GM18499 (cell line): ENCODE results near the gene ANXA4.
A peak's percentile ranks its signal among the peaks of the same experiment; 100 is the strongest.

Experiments
- ATAC-seq: cut with Tn5 transposase; IDR thresholded peaks from one replicate; pipeline ENCODE4 v1.9.1; 2021; ENCODE audit warnings: moderate number of reproducible peaks; ENCODE audit not compliant: insufficient read depth, unreplicated experiment

The ANXA4 gene

DNA sequence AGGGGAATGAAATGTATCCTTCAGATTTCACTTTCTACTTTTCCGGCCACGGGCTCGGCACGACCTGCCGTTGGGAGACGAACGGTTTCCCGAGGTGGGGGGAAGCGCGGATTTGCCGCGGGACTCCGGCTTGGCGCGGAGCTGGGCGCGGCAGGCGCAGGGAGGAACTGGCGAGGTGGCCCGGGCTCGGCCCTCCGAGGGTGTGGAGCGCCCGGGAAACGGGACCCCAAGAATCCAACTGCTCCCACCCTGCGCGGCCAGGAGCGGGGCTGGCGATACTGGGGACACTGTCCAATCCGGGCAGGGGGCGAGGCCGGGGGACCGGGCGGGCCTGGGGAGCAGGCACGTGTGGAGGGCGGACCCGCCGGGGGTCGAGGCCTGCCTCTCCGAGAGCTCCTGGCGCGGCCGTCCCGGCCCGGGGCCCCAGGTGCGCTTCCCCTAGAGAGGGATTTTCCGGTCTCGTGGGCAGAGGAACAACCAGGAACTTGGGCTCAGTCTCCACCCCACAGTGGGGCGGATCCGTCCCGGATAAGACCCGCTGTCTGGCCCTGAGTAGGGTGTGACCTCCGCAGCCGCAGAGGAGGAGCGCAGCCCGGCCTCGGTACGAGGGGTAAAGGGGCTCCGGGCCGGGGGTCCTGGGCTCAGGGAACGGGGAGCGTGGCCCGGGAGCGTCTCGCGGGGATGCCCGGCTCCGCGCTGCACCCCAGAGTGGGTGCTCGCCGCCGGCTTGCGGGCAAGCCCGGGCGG is at the start of gene ANXA4:
TSS of gene ANXA4 (plus strand) at position 560 of the 747 bp plus-strand sequence. CDS start 39,432 bp downstream, outside the sequence.
- ATAC-seq, result no peak

DNA sequence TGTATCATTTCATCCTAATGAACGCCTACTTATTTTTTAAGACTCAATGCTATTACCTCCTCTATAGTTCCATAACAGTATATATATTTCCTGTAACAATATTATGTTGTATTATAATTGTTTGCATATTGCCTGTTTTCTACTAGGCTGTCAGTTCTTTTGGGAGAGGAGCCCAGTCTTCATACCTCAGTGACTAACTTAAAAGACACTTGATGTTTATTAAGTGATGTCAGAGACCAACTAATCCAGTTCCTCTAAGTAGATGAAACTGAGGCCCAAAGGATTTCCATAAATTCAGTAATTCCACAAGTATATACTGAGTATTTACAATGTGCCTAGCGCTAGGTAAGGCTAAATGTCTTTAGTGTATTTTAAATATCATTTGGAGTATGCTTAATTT is 49.5 kb upstream of the ANXA4 start:
- ATAC-seq, result no peak

DNA sequence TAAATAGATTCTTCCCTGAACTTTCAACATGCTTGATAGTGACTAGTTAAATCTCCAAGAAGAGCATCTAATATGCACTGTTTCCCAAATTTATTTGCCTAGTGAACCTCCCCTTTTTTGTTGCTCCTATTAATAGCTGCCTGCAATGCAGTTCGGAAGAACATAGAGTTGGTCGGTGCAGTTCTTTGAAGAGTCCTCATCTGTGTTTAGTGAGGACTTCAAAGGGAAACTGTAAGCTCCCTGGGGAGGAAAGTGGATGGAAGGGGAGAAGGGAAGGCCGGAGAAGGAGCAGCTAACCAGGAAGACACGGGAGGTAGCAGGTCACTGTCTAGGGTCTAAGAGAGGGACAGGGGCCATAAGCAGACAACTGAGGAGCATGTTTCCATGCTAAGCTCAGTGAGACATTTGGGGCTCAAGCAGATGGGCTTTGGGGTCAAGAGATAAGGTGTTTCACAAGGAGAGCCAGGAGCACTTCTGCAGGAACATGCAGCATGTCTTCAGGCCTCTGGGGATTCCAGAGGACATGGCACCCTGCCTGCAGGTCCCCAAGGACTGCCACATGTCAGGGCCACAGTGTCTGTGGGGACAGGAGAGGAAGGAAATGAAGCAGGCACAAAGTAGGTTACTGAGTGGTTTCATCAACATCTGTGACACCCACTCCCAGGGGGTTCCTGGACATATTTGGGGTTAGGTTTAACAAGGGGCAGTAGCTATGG is 48.7 kb upstream of the ANXA4 start:
- no peak for ATAC-seq

DNA sequence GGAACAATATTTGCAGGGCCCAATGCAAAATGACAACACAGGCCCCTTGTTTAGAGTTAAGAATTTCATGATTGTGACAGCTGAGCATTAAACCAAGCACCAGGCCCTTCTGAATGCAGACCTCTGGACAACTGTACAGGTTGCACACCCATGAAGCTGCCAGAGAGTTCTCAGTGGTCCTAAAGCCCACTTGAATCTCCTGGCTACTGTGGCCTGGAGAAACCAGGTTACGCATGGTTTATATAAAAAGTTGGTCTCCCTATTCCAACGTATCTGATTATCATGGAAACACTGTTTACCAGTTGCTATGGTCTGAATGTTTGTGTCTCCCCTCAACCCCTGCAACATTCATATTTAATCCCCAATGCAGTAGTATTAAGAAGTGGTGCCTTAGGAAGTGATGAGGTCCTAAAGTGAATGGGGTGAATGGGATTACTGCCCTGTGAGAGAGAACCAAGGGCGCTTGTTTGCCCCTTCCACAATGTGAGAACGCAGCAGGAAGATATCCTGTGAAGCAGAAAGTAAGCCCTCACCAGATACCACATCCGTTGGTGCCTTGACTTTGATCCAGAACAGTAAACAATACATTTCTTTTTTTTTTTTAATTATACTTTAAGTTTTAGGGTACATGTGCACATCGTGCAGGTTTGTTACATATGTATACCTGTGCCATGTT is 48.0 kb upstream of the ANXA4 start:
- no peak for ATAC-seq

DNA sequence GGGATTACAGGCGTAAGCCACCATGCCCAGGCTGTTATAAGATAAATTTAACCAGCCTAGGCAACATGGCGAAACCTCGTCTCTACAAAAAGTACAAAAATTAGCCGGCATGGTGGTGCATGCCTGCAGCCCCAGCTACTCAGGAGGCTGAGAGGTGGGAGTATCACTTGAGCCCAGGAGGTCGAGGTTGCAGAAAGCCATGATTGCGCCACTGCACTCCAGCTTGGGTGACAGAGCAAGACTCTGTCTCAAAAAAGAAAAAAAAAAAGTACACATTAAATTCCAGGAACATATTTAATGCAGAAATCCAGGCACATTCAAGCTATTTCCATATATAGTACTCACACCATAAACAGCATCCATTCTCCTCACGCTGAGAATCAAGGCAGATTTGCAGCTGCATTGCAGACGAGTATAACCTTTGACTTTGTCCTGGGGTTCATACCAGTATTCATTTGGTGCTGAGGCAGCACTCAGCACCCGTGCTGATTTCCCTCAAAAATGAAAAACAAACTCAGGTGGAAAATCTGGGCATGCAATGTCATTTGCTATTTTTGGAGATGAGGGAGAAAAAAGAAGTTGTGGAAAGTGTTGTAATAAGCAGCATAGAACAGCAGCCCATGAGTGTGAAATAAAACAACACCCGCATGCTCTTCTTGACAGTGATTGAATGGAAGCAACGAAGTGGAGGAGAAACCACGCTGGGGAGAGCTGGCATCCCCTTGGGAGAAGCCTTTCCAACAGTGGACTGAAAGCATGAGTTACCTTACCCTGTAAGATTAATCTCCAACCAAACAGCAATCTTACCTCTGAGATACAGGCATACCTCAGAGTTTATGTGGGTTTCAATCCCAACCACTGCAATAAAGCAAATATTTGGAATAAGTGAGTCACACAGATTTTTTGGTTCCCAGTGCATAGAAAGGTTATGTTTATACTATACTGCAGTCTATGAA is 46.8 kb upstream of the ANXA4 start:
- no peak for ATAC-seq

DNA sequence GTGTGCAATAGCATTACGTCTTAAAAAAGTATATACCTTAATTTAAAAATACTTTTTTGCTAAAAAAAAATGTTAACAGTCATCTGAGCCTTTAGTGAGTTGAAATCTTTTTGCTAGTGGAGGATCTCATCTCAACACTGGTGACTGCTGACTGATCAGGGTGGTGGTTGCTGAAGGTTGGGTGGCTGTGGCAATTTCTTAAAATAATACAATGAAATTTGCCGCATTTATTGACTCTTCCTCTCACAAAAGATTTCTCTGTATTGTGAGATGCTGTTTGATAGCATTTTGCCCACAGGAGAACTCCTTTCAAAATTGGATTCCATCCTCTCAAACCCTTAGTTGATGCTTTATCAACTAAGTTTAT is 46.1 kb upstream of the ANXA4 start:
- no peak for ATAC-seq

DNA sequence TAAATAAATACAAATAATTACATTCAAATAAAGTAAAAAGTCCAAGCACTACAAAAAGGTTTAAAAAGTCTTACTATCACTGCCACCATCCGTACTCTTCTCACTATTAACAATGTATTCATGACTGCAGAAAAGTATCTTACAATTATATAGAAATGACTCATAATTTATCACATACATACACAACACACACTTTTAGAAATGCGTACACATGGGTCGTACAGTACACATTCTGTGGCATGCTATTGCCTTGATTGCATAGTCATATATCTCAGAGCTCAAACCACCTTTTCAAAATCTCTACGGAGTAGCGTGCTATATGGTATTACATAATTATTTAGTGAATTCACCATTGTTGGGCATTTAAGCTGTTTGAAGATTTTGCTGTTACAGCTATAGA is 41.6 kb upstream of the ANXA4 start:
- no peak for ATAC-seq

DNA sequence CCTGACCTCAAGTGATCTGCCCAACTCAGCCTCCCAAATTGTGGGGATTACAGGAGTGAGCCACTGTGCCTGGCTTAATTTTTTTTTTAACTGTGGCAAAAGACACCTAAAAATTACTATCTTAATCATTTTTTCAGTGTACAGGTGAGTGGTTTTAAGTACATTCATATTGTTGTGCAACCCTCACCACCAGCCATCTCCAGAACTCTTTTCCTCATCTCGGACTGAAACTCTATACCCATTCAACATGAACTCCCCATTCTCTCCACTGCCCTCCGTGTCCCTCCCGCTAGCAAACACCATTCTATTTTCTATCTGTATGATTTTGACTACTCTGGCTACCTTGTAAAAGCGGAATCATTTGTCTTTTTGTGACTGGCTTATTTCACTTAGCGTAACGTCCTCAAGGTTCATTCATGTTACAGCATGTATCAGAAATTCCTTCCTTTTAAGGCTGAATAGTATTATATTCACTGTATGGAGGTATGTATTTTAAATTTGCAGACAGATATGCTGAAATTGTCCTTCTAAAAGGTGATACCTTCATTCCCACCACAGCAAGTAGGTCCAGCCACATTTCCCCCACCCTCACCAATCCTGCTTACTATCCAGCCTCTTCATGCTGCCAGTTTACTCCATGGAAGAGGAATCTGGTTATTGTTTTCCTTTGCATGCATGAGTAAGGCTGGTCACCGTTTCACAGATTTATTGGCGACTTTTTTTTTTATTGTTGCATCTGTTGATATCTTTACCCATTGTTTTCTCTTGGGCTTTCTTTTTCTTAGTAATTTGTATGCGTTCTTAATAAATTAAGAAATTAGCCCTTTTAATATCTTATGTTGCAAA is 40.6 kb upstream of the ANXA4 start:
- ATAC-seq, result no peak

DNA sequence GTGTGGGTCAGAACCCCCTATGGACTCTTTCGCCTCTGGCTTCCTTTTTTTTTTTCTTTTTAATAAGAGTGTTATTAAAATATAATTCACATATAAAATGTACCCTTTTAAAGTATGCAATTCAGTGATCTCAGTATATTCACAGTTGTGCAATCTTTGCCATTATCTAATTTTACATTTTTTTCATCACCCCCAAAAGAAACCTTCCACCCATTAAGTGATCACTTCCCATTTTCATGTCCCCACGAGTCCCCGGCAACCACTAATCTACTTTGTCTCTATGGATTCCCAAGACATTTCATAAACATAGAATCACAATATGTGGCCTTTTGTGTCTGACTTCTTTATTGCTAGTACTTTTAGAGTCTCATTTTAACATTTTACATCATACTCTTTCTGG is 38.7 kb upstream of the ANXA4 start:
- no peak for ATAC-seq

DNA sequence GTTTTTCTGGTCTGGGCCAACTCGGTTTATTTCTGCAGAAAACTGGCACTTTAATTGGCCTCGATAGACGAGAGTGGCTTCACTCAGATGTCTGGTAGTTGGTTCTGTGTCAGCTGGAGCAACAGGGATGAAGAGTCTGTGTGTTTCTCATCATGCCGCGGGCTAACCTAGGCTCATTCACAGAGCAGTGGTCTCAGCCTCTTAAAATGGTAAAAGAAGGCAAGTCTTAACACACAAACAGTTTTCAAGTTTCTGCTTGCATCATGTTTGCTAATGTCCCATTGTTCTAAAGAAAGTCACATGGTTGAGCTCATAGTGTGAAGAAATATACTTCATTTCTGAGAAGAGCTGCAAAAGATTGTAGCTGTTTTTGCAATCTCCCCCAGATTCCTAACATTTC is 37.5 kb upstream of the ANXA4 start:
- no peak for ATAC-seq

DNA sequence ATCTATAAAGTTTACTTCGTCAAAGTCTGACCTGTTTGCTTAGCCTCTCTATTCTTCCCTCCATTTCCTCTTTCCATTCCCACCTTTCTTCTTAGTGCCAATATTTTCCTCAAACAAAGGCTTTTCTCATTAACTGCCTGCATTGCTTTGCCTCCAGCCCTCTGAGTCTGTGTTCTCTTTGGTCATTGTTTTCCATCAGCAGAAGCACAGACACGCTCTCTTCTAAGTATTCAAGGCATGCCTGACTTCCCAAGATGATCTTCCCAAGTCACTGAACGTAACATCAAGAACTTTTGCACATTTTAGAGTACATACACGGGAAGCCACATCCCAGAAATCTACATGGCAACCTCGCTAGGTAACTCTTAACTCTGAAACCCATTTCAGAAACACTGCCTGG is 32.6 kb upstream of the ANXA4 start:
- ATAC-seq, result no peak

DNA sequence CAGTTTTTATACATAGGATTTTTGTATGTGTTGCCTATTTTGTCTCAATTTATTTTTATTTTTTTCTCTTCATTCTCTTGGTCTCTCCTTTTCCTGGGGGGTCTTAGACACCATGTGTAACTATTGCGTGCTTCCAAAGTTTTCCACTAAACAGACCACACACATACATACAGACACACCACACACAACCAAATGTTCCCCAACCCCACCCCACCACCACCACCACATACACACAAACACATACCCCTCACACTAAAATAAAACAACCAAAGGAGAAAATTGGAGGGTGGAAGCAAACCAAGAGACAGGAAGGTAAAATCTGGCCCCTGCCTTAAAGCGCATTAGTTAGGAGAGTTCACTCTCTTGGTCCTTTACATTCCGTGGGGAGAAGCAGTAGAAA is 30.0 kb upstream of the ANXA4 start:
- no peak for ATAC-seq

DNA sequence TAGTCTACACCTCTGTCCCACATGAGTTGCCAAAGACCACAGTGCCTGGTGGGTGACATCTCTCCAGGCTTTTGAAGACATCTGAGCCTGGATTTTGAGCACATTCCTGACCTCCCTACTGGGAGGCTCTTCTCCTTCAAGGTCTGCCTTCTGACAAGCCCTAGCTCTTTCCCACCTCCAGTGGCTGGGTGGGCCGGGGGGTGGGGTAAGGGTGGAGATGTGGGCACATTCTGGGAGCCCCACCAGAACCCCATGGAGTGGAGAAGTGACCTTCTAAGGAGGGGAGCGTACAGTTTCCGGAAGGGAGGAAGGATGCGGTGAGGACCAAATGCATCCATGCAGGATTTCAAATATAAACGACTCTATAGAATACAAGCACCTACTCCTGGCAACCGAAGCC is 27.9 kb upstream of the ANXA4 start:
- ATAC-seq, result no peak

DNA sequence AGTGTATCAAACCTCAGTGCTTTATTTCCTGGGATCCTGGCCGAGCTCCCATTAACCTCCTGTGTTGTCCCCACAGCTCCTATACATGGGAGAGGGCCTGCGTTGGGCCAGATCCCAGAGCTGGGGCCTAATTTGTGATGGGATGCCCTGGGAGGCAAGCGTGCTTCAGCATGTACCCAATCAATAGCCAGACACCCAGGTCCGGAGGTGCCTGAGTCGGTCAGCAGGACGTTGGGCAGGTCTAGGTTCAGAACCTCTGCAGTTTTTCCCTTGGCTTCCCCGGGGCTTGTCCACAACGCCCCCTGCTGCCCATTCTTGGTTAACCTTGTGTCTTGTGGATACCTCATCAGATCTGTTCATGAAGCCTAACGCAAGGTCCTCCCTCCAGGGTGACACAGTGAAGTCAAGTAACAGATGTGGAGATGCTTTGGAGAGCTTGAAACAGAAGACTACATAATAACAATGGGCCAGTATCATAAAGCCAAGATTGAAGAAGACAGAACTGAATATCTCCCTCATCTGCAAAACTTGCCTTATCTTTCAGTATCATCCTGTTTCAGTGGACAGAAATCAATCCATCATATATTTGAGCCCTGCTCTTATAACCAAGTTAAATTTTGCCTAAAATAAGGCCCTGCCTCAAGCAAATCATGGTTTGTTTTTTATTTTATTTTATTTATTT is 27.3 kb upstream of the ANXA4 start:
- peak; percentile 52 for ATAC-seq

DNA sequence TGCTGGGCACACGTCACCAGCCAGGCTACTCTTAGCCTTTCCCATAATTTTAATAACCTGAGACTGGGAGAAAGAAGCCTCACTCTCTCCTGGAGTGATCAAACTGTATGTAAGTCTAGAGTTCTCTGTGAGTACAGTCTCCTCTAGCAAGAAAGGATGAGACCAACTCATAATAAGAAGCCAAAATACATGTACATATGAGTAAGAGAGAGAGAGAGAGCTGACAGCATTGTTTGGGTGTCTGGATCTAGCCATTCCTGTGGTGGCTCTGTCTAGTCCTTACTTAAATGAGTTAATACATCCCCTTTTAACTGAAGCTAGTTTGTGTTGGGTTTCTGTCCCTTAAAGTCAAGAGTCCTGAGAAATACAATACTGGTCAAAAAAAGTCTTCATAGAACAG is 26.0 kb upstream of the ANXA4 start:
- no peak for ATAC-seq

DNA sequence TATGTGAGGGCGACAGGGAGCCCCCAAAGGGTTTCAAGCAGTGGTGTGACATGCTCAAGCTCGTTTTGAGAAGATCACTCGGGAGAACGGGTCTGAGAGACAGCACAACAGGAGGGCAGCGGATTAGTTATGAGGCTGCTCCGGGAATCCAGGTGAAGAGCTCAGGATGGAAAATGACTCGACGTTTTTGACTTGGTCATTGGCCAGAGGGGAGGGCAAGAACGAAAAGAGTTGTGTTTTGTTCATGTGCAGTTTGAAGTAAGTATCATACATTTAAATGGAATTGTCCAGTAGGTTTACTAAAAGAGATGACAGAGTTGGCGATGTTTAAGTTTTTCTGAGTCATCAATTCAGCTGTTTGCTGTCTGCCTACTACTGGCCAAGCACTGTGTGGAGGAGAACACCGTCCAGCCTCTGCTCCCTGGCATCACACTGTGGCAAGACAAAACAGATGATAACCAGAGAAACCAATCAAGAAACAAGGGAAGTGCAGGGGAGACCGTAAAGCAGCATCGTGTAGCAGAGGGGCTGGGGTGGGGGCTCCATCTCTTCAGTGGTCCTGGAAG is 25.3 kb upstream of the ANXA4 start:
- ATAC-seq, result no peak

DNA sequence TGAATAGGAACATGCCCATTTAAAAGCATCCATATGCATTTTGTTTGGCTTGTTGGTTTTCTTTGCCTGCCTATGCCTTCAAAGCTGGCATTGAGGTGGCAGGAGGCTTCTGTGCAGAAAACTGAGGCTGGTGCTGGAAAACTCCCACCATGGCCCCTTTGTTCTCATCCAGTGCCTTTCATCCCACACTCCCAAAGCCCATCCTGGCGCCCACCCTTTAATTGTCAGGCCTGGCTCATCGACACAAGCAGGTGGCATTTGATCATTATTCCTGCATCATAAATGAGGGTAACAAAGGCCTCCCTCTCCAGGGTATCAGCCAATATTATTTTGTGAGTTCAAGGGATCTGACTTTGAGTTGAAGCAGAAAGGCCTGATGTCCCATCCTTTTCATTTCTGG is 24.7 kb upstream of the ANXA4 start:
- ATAC-seq, result no peak

DNA sequence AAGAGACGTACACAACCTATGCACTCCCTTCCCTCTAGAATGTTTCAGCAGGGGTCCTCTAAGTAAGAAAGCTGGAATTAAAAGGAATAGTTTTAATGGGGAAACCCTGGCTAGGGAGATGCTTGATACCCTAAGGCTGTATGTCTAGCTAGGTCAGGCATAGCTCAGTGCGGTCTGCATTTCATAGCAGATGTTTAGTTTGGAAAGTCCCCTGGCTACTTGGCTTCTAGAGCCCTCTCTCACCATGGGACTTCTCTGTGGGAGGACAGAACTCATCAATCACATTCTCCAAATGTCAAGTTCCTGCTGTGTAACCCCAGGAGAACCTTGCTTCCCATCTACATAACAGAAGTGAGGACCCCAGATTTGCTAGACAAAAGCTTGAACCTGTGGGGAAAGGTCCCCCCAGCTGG is 24.1 kb upstream of the ANXA4 start:
- no peak for ATAC-seq
